DOHH2 (cell line): Measurements from ENCODE around the gene MKX.
"Not testable (repeated sequence)": the region's sequence is repeated elsewhere in the genome, so short reads cannot be mapped to it uniquely, and the experiment has no call there.

Experiments used
- H3F3A ChIP-seq: fragments of 200-600 bp; sonication (generic), shearing (Covaris generic); 2 replicates; pipeline ENCODE4 v1.6.0; 2016; ENCODE audit warnings: antibody characterized with exemption, mild to moderate bottlenecking; ENCODE audit not compliant: control insufficient read depth, insufficient read depth
- H3K27ac ChIP-seq: fragments of 200-600 bp; sonication (generic); 2 replicates; pipeline ENCODE4 v1.5.1; 2014; ENCODE audit warnings: low read depth, mild to moderate bottlenecking, low read length, moderate library complexity
- H3K27me3 ChIP-seq: fragments of 200-600 bp; sonication (generic); 2 replicates; pipeline ENCODE4 v1.6.1; 2014; ENCODE audit warnings: mild to moderate bottlenecking, low read length, mixed read lengths; ENCODE audit not compliant: control insufficient read depth
- H3K36me3 ChIP-seq: fragments of 200-600 bp; sonication (generic); 2 replicates; pipeline ENCODE4 v1.6.1; 2014; ENCODE audit warnings: mild to moderate bottlenecking, low read length, moderate library complexity, mixed read lengths; ENCODE audit not compliant: control insufficient read depth
- H3K4me1 ChIP-seq: fragments of 200-600 bp; sonication (generic); 2 replicates; pipeline ENCODE4 v1.6.1; 2014; ENCODE audit warnings: mild to moderate bottlenecking, low read length, mixed read lengths; ENCODE audit not compliant: control insufficient read depth
- H3K4me2 ChIP-seq: fragments of 200-600 bp; sonication (generic); 2 replicates; pipeline ENCODE4 v1.6.0; 2014; ENCODE audit warnings: mild to moderate bottlenecking, low read length, moderate library complexity
- H3K4me3 ChIP-seq: fragments of 200-600 bp; sonication (generic); 2 replicates; pipeline ENCODE4 v1.5.1; 2014; ENCODE audit warnings: mild to moderate bottlenecking, low read length, mixed read lengths
- H3K79me2 ChIP-seq: fragments of 200-600 bp; sonication (generic); 2 replicates; pipeline ENCODE4 v1.6.1; 2014; ENCODE audit warnings: mild to moderate bottlenecking, low read length, mixed read lengths; ENCODE audit not compliant: control insufficient read depth
- H3K9me2 ChIP-seq: fragments of 200-600 bp; sonication (generic); replicated peaks from 2 replicates; pipeline ENCODE4 v1.6.1; 2014; ENCODE audit warnings: mild to moderate bottlenecking, low read length, mixed read lengths; ENCODE audit not compliant: control insufficient read depth
- H3K9me3 ChIP-seq: fragments of 200-600 bp; sonication (generic); 2 replicates; pipeline ENCODE4 v1.6.1; 2014; ENCODE audit warnings: antibody characterized with exemption, low read length, mixed read lengths; ENCODE audit not compliant: control insufficient read depth, insufficient read depth
- H4K20me1 ChIP-seq: fragments of 200-600 bp; sonication (generic); 2 replicates; pipeline ENCODE4 v1.6.0; 2014; ENCODE audit warnings: low read depth, mild to moderate bottlenecking, antibody characterized with exemption, low read length, moderate library complexity; ENCODE audit not compliant: control insufficient read depth, insufficient read depth
- EZH2phosphoT487 ChIP-seq: fragments of 200-600 bp; sonication (generic); IDR thresholded peaks from 2 replicates; pipeline ENCODE4 v1.6.1; 2017; ENCODE audit warnings: borderline replicate concordance, mild to moderate bottlenecking, antibody characterized with exemption, low read length, moderate library complexity, mixed read lengths
- TF ChIP-seq, protein P1 (sequence below): fragments of 200-600 bp; sonication (generic); IDR thresholded peaks from one replicate; pipeline ENCODE4 v1.5.1; 2014; ENCODE audit warnings: antibody characterized with exemption, mild to moderate bottlenecking, low read depth, low read length; ENCODE audit not compliant: poor library complexity, severe bottlenecking

The MKX gene

DNA sequence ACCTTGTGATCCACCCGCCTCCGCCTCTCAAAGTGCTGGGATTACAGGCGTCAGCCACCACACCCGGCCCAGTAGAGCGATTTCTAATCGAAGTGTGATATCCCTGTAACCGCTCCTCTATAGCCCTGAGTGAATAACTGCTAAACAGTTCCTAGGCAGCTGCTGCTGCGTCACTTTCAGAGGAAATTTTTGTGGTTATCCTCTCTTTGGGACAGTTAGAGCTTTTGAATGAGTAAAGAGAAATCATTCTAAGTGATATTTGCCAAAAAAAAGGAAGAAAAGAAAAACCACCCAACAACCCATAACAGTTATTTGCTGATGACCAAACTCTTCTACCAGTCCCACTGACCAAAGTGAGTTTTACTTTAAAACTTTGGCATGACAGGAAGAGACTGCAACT is 59.9 kb downstream of the MKX start:
- no peak overlapping the region for H3K4me2 ChIP-seq

DNA sequence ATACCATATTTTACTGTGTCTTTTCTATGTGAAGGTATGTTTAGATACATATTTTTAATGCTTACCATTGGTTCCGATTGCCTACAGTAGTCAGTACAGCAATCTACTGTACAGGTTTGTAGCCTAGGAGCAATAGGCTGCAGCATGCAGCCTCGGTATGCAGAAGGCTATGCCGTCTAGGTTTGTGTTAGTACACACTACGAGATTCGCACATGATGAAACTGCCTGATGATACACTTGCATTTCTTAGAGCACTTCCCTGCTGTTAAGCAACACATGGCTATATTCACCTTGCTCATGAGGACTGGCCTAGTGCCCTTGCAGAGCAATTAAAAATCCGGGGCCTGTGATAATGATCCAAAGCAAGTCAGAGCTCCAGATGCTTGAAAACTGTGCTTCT is 62.4 kb downstream of the MKX start:
- H4K20me1 ChIP-seq = no peaks in the 10 kb centered on the region
- H3K4me2 ChIP-seq = no peak overlapping the region
- H3K79me2 ChIP-seq = no peaks in the 10 kb centered on the region
- no peaks in the 10 kb centered on the region for H3K27me3 ChIP-seq
- no peak overlapping the region for H3K27ac ChIP-seq
- H3F3A ChIP-seq = no peaks in the 10 kb centered on the region
- TF ChIP-seq, protein P1, sequence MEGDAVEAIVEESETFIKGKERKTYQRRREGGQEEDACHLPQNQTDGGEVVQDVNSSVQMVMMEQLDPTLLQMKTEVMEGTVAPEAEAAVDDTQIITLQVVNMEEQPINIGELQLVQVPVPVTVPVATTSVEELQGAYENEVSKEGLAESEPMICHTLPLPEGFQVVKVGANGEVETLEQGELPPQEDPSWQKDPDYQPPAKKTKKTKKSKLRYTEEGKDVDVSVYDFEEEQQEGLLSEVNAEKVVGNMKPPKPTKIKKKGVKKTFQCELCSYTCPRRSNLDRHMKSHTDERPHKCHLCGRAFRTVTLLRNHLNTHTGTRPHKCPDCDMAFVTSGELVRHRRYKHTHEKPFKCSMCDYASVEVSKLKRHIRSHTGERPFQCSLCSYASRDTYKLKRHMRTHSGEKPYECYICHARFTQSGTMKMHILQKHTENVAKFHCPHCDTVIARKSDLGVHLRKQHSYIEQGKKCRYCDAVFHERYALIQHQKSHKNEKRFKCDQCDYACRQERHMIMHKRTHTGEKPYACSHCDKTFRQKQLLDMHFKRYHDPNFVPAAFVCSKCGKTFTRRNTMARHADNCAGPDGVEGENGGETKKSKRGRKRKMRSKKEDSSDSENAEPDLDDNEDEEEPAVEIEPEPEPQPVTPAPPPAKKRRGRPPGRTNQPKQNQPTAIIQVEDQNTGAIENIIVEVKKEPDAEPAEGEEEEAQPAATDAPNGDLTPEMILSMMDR = no peak
- TF ChIP-seq EZH2phosphoT487 = no peak
- H3K9me2 ChIP-seq = no peaks in the 10 kb centered on the region
- H3K4me3 ChIP-seq = no peak overlapping the region
- H3K36me3 ChIP-seq = no peaks in the 10 kb centered on the region
- no peaks in the 10 kb centered on the region for H3K9me3 ChIP-seq
- no peaks in the 10 kb centered on the region for H3K4me1 ChIP-seq

More for the DNA sequence above, 59.9 kb downstream of the MKX start:
- Histone ChIP-seq H4K20me1 (no peaks in the 10 kb centered on the region), H3K4me3 (no peak overlapping the region), H3K36me3 (no peaks in the 10 kb centered on the region), H3F3A (no peaks in the 10 kb centered on the region), H3K9me2 (no peaks in the 10 kb centered on the region), H3K79me2 (no peaks in the 10 kb centered on the region), H3K4me1 (no peaks in the 10 kb centered on the region), H3K27ac (no peak overlapping the region), H3K9me3 (no peaks in the 10 kb centered on the region), H3K27me3 (no peaks in the 10 kb centered on the region)
- TF ChIP-seq, protein P1 = no peak
- no peak for TF ChIP-seq EZH2phosphoT487

DNA sequence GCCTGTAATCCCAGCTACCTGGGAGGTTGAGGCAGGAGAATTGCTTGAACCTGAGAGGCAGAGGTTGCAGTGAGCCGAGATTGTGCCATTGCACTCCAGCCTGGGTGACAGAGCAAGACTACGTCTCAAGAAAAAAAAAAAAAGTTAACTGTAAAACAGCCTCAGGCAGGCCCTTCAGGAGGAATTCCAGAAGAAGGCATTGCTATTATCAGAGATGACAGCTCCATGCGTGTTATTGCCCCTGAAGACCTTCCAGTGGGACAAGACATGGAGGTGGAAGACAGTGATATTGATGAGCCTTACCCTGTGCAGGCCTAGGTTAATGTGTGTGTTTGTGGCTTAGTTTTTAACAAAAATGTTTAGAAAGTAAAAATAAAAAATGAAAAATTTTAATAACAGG is 63.8 kb downstream of the MKX start:
- H3K36me3 ChIP-seq, H3K27me3 ChIP-seq, H4K20me1 ChIP-seq, H3K4me1 ChIP-seq, H3K4me2 ChIP-seq, H3K9me3 ChIP-seq, H3F3A ChIP-seq, H3K9me2 ChIP-seq, H3K79me2 ChIP-seq, H3K4me3 ChIP-seq, H3K27ac ChIP-seq: not testable (repeated sequence)

DNA sequence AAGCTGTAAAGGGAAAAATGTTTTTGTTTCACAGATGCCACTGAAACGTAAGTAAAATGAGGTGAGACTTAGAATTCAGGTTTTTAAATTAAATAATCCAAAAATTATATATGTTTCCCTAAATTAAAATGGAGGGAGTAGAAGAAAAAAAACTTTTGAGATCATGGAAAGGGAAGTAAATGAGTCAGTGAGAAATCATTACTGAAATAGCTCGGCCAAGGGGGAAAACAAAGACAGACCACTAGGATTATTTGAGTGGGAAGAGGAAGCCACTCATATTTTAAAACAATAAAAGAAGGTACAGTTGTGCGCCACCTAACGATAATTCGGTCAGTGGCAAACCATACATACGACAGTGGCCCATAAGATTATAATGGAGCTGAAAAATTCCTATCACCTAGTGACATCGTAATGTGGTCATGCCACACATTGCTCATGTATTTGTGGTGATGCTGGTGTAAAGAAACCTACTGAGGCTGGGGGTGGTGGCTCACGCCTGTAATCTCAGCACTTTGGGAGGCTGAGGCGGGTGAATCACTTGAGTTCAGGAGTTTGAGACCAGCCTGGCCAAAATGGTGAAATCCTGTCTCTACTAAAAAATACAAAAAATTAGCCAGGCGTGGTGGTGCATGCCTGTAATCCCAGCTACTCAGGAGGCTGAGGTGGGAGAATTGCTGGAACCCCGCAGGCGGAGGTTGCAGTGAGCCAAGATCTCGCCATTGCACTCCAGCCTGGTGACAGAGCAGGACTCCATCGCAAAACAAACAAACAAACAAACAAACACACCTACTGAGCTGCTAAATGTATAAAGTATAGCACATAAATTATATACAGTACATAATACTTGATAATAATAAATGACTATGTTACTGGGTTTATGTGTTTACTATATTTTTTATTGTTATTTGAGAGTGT is 64.7 kb downstream of the MKX start:
- Histone ChIP-seq H3K9me3 (no peaks in the 10 kb centered on the region), H3K4me3 (no peak overlapping the region)

More for the DNA sequence above, 64.7 kb downstream of the MKX start:
- no peaks in the 10 kb centered on the region for H3K4me1 ChIP-seq
- no peaks in the 10 kb centered on the region for H3K36me3 ChIP-seq
- H3K27me3 ChIP-seq = no peaks in the 10 kb centered on the region
- no peaks in the 10 kb centered on the region for H4K20me1 ChIP-seq
- no peaks in the 10 kb centered on the region for H3K79me2 ChIP-seq
- no peak overlapping the region for H3K4me2 ChIP-seq
- no peaks in the 10 kb centered on the region for H3F3A ChIP-seq
- H3K27ac ChIP-seq = no peak overlapping the region
- H3K9me2 ChIP-seq = no peaks in the 10 kb centered on the region
- TF ChIP-seq, protein P1 = no peak
- no peak for TF ChIP-seq EZH2phosphoT487
